IMR-90 (cell line): ENCODE data around the gene PHACTR3.

Experiments
- BHLHE40 ChIP-seq: fragments of 150-350 bp; IDR thresholded peaks from 2 replicates; pipeline ENCODE4 v1.6.1; 2016; ENCODE audit warnings: mild to moderate bottlenecking, low read depth, low read length
- CEBPB ChIP-seq: IDR thresholded peaks from 2 replicates; pipeline ENCODE4 v1.6.1; 2012; ENCODE audit warnings: low read depth, low read length, improper control_type of control experiment
- CHD1 ChIP-seq: IDR thresholded peaks from 2 replicates; pipeline ENCODE4 v1.6.1; 2012; ENCODE audit warnings: low read depth, low read length, improper control_type of control experiment
- MAFK ChIP-seq: IDR thresholded peaks from 2 replicates; pipeline ENCODE4 v1.6.1; 2012; ENCODE audit warnings: low read depth, low read length, improper control_type of control experiment
- MAZ ChIP-seq: IDR thresholded peaks from 2 replicates; pipeline ENCODE4 v1.6.1; 2012; ENCODE audit warnings: low read depth, mild to moderate bottlenecking, low read length, improper control_type of control experiment, moderate library complexity, borderline replicate concordance
- MXI1 ChIP-seq: IDR thresholded peaks from 2 replicates; pipeline ENCODE4 v1.6.1; 2012; ENCODE audit warnings: low read depth, mild to moderate bottlenecking, low read length, moderate library complexity, borderline replicate concordance
- POLR2A ChIP-seq: IDR thresholded peaks from 2 replicates; pipeline ENCODE4 v1.6.1; 2012; ENCODE audit warnings: mild to moderate bottlenecking, low read depth, low read length
- RAD21 ChIP-seq: IDR thresholded peaks from 2 replicates; pipeline ENCODE4 v1.6.1; 2012; ENCODE audit warnings: low read length, improper control_type of control experiment
- RCOR1 ChIP-seq: IDR thresholded peaks from 2 replicates; pipeline ENCODE4 v1.6.1; 2012; ENCODE audit warnings: mild to moderate bottlenecking, low read length, improper control_type of control experiment; ENCODE audit not compliant: insufficient replicate concordance
- RFX5 ChIP-seq: IDR thresholded peaks from 2 replicates; pipeline ENCODE4 v1.8.0; 2012; ENCODE audit warnings: low read depth, mild to moderate bottlenecking, low read length, moderate library complexity
- SMC3 ChIP-seq: fragments of 150-350 bp; IDR thresholded peaks from 2 replicates; pipeline ENCODE4 v1.6.1; 2016; ENCODE audit warnings: low read depth, mild to moderate bottlenecking, antibody characterized with exemption, low read length, moderate library complexity
- TF ChIP-seq, protein P1 (sequence below): conservative IDR thresholded peaks from 2 replicates; pipeline ENCODE4 v1.5.1; 2012; ENCODE audit warnings: mild to moderate bottlenecking, low read depth, low read length, improper control_type of control experiment
- TF ChIP-seq, protein P2 (sequence below): fragments of 150-350 bp; IDR thresholded peaks from 2 replicates; pipeline ENCODE4 v1.6.1; 2016; ENCODE audit warnings: low read depth, mild to moderate bottlenecking, low read length, moderate library complexity, borderline replicate concordance
- TF ChIP-seq, protein P3 (sequence below): fragments of 150-350 bp; IDR thresholded peaks from 2 replicates; pipeline ENCODE4 v1.6.1; 2017; ENCODE audit warnings: mild to moderate bottlenecking, antibody characterized with exemption, low read length, low read depth

DNA sequence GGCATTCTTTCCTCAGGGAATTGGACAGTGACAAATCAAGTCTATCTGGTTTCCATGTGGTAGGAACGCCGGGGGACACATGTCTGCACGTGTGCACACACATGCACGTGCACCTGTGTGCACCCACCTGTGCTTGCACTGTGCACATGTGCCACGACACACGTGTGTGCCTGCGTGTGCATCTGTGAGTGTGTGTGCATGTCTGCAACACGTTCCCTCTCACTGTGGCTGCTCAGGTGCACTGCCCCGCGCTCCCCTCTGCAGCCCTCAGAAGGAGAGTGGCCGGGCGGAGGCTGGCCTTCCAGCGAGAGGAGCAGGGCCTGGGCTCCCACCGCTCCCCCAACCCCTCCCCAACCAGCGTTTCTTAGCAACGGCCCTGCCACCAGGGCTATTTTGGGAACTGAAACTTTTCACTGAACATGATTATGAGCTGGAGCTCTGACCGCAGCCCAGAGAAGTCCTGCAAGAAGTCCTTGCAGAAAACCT lies 147.8 kb downstream of the PHACTR3 start:
- no peak for TF ChIP-seq POLR2A
- TF ChIP-seq, protein P1, sequence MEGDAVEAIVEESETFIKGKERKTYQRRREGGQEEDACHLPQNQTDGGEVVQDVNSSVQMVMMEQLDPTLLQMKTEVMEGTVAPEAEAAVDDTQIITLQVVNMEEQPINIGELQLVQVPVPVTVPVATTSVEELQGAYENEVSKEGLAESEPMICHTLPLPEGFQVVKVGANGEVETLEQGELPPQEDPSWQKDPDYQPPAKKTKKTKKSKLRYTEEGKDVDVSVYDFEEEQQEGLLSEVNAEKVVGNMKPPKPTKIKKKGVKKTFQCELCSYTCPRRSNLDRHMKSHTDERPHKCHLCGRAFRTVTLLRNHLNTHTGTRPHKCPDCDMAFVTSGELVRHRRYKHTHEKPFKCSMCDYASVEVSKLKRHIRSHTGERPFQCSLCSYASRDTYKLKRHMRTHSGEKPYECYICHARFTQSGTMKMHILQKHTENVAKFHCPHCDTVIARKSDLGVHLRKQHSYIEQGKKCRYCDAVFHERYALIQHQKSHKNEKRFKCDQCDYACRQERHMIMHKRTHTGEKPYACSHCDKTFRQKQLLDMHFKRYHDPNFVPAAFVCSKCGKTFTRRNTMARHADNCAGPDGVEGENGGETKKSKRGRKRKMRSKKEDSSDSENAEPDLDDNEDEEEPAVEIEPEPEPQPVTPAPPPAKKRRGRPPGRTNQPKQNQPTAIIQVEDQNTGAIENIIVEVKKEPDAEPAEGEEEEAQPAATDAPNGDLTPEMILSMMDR, result no peak
- TF ChIP-seq, protein P2, sequence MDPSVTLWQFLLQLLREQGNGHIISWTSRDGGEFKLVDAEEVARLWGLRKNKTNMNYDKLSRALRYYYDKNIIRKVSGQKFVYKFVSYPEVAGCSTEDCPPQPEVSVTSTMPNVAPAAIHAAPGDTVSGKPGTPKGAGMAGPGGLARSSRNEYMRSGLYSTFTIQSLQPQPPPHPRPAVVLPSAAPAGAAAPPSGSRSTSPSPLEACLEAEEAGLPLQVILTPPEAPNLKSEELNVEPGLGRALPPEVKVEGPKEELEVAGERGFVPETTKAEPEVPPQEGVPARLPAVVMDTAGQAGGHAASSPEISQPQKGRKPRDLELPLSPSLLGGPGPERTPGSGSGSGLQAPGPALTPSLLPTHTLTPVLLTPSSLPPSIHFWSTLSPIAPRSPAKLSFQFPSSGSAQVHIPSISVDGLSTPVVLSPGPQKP, result no peak
- no peak for TF ChIP-seq RAD21
- TF ChIP-seq RFX5, result no peak
- TF ChIP-seq BHLHE40, result no peak
- no peak for TF ChIP-seq MAFK
- TF ChIP-seq, protein P3, sequence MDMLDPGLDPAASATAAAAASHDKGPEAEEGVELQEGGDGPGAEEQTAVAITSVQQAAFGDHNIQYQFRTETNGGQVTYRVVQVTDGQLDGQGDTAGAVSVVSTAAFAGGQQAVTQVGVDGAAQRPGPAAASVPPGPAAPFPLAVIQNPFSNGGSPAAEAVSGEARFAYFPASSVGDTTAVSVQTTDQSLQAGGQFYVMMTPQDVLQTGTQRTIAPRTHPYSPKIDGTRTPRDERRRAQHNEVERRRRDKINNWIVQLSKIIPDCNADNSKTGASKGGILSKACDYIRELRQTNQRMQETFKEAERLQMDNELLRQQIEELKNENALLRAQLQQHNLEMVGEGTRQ, result no peak
- TF ChIP-seq CEBPB, result no peak
- TF ChIP-seq RCOR1, result no peak
- no peak for TF ChIP-seq SMC3
- no peak for TF ChIP-seq CHD1
- no peak for TF ChIP-seq MAZ
- TF ChIP-seq MXI1, result no peak
